MM.1S (cell line): ENCODE results near the gene ZNF862.

Experiments
- CTCF ChIP-seq: fragments of 300-600 bp; sonication (generic); IDR thresholded peaks from 2 replicates; pipeline ENCODE4 v1.5.1; 2016; ENCODE audit warnings: antibody characterized with exemption, low read length, mixed read lengths
- EZH2phosphoT487 ChIP-seq: fragments of 300-600 bp; sonication (generic); IDR thresholded peaks from 2 replicates; pipeline ENCODE4 v1.6.1; 2018; ENCODE audit warnings: antibody characterized with exemption, low read length

GRCh38 chr7:149884541-149884940 is 46.4 kb downstream of the ZNF862 start:
- TF ChIP-seq CTCF (no peak), EZH2phosphoT487 (no peak)
